IPS DF 4.7 (cell line): ENCODE data around the gene MAGEB4.
"Not testable (repeated sequence)": the region's sequence is repeated elsewhere in the genome, so short reads cannot be mapped to it uniquely, and the experiment has no call there.

Experiments used
- DNase-seq: peaks from one replicate; pipeline ENCODE4 v3.0.0-alpha.2; 2013; ENCODE audit warnings: low spot score; ENCODE audit errors: extremely low read depth

Gene MAGEB4, protein sequence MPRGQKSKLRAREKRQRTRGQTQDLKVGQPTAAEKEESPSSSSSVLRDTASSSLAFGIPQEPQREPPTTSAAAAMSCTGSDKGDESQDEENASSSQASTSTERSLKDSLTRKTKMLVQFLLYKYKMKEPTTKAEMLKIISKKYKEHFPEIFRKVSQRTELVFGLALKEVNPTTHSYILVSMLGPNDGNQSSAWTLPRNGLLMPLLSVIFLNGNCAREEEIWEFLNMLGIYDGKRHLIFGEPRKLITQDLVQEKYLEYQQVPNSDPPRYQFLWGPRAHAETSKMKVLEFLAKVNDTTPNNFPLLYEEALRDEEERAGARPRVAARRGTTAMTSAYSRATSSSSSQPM

DNA sequence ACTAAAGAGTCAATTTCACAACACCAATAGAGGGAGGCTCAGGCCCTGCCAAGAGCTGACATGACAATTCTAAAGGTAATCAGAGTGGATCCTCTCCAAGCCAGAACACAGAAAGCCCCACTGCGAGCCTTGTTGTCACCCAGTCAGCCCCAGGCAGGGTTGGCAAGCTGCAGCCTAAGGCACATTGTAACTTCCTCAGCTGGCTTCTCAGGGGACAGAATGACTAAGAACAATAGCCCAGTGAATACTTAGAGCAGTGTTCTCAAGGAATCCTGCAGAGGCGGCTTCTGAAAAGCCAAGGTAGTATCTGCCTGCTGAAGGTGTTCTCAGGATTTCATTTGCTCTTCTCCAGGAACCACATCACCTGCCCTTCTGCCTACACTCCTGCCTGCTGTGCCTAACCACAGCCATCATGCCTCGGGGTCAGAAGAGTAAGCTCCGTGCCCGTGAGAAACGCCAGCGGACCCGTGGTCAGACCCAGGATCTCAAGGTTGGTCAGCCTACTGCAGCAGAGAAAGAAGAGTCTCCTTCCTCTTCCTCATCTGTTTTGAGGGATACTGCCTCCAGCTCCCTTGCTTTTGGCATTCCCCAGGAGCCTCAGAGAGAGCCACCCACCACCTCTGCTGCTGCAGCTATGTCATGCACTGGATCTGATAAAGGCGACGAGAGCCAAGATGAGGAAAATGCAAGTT lies at the start of gene MAGEB4:
TSS of gene MAGEB4 (plus strand) at position 277 of the 692 bp plus-strand sequence. CDS start at position 413, 136 bp downstream.
- DNase-seq = no peak

GRCh38 chrX:30193910-30194309 lies 47.9 kb upstream of the MAGEB4 start:
- DNase-seq = not testable (repeated sequence)

- DNase-seq = no peak
Measured at GRCh38 chrX:30196322-30196721, 45.5 kb upstream of the MAGEB4 start.

- DNase-seq = no peak
Measured at GRCh38 chrX:30212172-30212571, 29.6 kb upstream of the MAGEB4 start.

GRCh38 chrX:30215357-30215843 lies 26.4 kb upstream of the MAGEB4 start, which contains the start of gene MAGEB2:
Gene MAGEB2, plus strand, starts transcription at chrX:30215563. Its CDS starts 3,018 bp downstream, at chrX:30218581.
- no peak for DNase-seq

GRCh38 chrX:30217465-30217864 lies 24.3 kb upstream of the MAGEB4 start:
- no peak for DNase-seq

DNA sequence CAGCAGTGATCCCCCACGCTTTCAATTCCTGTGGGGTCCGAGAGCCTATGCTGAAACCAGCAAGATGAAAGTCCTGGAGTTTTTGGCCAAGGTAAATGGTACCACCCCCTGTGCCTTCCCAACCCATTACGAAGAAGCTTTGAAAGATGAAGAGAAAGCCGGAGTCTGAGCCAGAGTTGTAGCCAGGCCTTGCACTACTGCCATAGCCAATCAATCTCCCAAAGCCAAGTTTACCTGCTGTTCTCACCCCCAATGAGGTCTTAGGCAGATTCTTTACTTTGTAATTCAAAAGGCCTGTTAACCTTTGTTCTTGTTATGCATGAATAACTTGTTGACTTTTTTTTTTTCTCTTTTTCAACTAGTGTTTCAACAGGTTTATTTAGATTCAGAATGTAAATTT lies 22.4 kb upstream of the MAGEB4 start:
- DNase-seq = no peak

DNA sequence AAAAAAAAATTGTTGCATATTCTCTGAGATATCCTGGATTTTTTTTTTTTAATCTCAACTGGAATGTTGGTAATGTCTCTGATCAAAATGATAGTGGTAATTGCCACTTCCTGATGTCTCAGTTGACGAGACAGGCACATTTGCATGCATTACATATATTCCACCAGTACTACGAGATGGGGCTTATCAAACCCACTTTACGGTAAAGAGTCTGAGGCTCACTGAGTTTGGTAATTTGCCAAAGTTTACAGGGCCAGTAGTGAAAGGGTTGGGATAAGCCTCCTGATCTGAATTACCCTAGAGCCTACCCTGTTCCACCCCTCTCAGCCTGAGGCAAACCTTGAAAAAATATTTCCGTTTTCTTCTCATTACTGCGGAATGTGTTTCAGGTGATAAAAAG lies 21.1 kb upstream of the MAGEB4 start:
- no peak for DNase-seq

GRCh38 chrX:30224536-30224935 lies 17.3 kb upstream of the MAGEB4 start:
- no peak for DNase-seq

DNA sequence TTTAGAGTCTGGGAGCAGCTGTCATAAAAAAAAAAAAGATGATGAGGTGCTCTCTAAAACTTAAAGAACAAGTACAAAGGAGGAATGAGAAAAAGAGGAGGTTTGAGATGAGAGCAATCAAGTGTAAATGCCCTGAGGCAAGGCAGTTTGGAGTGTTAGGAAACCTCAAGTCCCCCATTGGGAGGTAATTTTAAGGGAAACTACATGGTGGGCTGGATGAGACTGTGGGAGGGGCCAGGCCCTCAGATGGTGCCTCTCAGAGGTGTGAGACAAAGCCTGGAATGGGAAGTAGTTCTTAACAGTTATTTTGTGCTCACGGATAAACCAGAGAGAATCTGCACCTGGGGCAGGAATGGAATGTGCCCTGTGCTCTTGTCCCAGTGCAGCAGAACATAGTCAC lies 13.3 kb upstream of the MAGEB4 start:
- no peak for DNase-seq

GRCh38 chrX:30230395-30230794 lies 11.4 kb upstream of the MAGEB4 start, which contains the start of gene MAGEB3:
Gene MAGEB3, plus strand, starts transcription at chrX:30230657. Its CDS starts 5,268 bp downstream, at chrX:30235925.
- no peak for DNase-seq

DNA sequence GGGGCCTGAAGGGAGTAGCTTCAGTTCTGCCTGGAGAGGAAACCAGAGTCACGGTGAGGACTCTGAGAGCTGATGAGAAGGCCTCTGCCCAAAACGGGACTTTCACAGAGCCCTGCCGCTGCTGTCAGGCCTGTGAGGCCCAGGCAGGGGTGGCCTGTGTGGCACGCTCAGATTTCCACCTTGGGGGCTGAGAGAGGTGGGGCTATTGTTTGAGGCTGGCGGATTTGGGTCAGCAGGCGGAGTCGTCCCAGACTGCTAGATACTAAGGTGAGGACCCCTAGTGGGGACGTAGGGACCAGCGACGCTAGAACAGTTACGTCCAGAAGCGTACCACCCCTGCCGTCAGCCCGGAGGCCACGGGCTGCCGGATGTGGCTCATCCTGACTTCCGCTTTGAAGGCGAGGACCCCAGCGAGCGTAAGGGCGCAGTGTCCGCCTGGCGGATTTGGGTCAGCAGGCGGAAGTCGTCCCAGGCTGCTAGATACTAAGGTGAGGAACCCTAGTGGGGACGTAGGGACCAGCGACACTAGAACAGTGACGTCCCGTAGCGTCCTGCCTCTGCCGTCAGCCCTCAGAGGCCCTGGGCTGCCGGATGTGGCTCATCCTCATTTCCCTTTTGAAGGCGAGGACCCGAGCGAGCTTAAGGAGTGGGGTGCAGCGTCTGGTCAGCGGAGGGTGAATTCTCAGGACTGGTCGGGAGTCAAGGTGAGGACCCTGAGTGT lies 5.1 kb downstream of the MAGEB4 start, which contains the start of gene MAGEB1:
TSS of gene MAGEB1 (plus strand) at position 378 of the 721 bp plus-strand sequence. CDS start 3,348 bp downstream, outside the sequence.
- peak; percentile 22 for DNase-seq

GRCh38 chrX:30248854-30249253 lies 7.1 kb downstream of the MAGEB4 start:
- DNase-seq = no peak

DNA sequence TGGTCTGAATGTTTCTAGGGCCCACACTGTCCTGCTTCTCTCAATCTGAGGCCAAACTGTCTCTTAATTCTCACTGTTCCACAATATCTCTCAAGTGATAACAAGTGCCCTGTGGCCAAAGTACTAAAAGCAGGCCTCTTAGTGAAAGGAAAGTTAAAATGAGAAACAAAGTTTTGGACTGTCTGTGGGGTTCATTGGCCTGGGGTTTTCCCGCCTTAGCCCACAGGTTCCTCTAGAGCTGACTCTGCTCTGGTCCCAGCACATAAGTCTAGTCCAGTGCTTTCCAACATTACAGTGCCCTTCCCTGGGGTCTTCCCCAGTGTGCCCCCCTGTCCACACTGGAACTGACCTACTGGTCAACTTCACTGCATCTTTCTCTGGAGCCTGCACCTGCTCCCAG lies 11.5 kb downstream of the MAGEB4 start:
- no peak for DNase-seq

DNA sequence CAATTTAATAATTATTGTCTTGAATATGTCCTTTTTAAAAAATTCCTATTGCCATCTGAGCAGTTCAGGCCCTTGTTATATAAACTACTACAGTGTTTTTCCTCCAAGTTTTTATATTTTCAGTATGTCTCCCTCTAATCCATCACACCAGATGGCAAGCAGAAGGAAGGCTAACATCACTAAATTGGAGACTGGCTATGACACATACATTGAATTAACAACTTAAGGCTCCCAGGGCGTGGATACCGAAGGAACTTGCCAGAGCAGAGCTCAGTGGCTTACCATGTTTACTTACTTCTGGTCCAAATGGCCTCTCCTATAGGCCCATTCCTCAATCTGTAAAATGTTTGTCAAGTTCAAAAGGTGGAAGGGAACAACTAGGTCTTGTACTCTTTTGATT lies 18.1 kb downstream of the MAGEB4 start:
- DNase-seq = no peak

GRCh38 chrX:30261012-30261411 lies 19.2 kb downstream of the MAGEB4 start:
- no peak for DNase-seq

DNA sequence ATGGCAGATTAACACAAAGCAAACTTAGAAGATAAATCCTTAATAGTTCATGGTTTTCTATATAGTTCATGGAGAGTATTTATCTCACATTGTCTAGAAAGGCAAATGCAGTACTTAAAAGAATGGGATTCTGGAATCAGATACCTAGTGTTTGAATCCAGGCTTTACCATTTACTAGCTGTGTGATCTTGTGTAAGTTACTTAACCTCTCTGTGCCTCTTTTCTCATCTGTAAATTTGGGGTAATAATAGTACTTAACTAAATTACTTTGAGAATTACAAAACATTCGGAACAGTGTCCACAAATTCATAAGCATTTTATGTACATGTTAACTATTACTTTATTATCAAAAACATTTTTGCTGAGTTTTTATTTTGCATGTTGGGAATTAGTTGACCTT lies 21.0 kb downstream of the MAGEB4 start:
- DNase-seq = no peak

DNA sequence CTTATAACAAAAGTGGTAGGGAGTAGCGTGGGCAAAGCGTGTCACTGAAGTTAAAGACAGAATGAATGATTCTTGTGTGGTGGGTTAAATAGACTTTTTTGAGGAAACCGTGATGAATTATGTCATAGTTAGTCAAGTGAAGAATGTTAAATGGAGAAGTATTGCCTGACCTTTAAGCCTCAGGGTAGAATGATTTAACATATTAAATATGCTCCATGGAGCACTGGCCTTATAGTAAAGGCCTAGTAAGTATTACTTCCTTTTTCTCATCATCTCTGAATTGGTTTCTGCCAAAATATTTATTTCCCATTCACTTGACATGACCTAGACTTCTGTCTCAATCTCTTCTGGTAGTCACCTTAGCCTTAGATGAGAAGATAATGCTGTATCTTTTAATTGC lies 28.8 kb downstream of the MAGEB4 start:
- DNase-seq = no peak

- no peak for DNase-seq
Measured at GRCh38 chrX:30275498-30275897, 33.7 kb downstream of the MAGEB4 start.

DNA sequence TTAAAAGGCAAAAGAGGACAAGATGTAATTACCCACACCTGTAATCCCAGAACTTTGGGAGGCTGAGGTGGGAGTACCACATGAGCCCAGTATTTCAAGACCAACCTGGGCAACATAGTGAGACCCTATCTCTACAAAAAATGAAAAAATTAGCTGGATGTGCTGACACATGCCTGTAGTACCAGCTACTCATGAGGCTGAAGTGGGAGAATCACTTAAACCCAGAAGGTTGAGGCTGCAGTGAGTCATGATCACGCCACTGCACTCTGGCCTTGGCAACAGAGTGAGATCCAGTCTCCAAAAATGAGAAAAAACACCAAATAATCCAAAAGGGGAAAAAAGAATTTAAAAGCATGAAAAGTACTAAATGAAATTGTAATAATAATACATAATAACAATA lies 36.6 kb downstream of the MAGEB4 start:
- no peak for DNase-seq

DNA sequence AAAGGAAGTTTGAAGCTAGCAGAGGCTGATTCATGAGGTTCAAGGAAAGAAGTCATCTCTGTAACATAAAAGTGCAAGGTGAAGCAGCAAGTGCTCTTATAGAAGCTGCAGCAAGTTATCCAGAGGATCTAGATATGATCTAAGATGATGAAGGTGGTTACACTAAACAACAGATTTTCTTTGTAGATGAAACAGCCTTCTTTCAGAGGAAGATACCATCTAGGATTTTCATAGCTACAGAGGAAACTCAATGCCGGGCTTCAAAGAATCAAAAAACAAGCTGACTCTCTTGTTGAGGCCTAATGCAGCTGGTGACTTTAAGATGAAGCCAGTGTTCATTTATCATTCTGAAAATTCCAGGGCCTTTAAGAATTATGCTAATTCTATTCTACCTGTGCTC lies 38.6 kb downstream of the MAGEB4 start:
- DNase-seq = no peak

GRCh38 chrX:30282527-30282926 lies 40.7 kb downstream of the MAGEB4 start:
- no peak for DNase-seq
